Epithelial cell of proximal tubule (primary cell): ENCODE data around the gene CD68. TPM values are rescaled to one million over a fixed set of nuclear protein-coding genes. Genes with fewer than 3 reads are reported as not detected.
"Not testable (repeated sequence)": the region's sequence is repeated elsewhere in the genome, so short reads cannot be mapped to it uniquely, and the experiment has no call there.

Experiments used
- DNase-seq: peaks from one replicate; pipeline ENCODE4 v3.0.0-alpha.2; 2011; ENCODE audit warnings: low read depth
- H3K4me3 ChIP-seq: 2 replicates; pipeline ENCODE4 v1.5.1; 2011; ENCODE audit warnings: low read depth, mild to moderate bottlenecking, low read length
- total RNA-seq: library from RNA; depleted of rRNA; stranded (reverse); fragments of >200 nt; gene quantifications from 2 replicates; pipeline ENCODE4 v1.2.3, GENCODE V29; 2015
- TF ChIP-seq, protein P1 (sequence below): conservative IDR thresholded peaks from 2 replicates; pipeline ENCODE4 v1.5.1; 2012; ENCODE audit warnings: low read depth, mild to moderate bottlenecking, low read length

The CD68 gene
- total RNA-seq, 1 donor from 2014 or later: 16.7 TPM

DNA sequence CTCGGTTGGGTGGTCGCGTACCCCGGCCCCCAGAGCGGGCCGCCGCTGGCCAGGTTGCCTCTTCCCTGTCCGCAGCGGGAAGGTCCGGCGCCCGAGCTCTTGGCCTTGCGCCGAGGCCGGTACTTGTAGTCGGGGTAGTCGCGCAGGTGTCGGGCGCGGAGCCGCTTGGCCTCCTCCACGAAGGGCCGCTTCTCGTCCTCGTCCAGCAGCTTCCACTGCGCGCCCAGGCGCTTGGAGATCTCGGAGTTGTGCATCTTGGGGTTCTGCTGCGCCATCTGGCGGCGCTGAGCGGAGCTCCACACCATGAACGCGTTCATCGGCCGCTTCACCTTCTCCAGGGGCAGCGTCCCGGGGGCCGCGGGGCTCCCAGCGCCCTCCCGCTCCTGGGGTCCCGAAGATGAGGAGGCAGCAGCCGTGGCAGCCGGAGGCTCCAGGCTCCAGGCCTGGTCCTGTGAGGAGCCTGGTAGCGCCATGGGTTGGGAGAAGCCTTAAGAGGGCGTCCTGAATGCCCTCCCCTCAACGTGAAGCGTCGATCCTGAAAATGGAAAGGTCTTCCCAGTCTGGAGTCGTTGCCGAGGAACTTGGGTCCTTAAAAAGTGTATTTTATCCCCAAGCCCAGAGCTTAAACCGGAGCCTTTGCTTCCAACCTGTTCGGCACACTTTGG, 9.9 kb downstream of the CD68 start:
- TF ChIP-seq, protein P1, sequence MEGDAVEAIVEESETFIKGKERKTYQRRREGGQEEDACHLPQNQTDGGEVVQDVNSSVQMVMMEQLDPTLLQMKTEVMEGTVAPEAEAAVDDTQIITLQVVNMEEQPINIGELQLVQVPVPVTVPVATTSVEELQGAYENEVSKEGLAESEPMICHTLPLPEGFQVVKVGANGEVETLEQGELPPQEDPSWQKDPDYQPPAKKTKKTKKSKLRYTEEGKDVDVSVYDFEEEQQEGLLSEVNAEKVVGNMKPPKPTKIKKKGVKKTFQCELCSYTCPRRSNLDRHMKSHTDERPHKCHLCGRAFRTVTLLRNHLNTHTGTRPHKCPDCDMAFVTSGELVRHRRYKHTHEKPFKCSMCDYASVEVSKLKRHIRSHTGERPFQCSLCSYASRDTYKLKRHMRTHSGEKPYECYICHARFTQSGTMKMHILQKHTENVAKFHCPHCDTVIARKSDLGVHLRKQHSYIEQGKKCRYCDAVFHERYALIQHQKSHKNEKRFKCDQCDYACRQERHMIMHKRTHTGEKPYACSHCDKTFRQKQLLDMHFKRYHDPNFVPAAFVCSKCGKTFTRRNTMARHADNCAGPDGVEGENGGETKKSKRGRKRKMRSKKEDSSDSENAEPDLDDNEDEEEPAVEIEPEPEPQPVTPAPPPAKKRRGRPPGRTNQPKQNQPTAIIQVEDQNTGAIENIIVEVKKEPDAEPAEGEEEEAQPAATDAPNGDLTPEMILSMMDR: peak; percentile 73
- H3K4me3 ChIP-seq: peak overlapping the region; percentile 21
- no peak for DNase-seq

DNA sequence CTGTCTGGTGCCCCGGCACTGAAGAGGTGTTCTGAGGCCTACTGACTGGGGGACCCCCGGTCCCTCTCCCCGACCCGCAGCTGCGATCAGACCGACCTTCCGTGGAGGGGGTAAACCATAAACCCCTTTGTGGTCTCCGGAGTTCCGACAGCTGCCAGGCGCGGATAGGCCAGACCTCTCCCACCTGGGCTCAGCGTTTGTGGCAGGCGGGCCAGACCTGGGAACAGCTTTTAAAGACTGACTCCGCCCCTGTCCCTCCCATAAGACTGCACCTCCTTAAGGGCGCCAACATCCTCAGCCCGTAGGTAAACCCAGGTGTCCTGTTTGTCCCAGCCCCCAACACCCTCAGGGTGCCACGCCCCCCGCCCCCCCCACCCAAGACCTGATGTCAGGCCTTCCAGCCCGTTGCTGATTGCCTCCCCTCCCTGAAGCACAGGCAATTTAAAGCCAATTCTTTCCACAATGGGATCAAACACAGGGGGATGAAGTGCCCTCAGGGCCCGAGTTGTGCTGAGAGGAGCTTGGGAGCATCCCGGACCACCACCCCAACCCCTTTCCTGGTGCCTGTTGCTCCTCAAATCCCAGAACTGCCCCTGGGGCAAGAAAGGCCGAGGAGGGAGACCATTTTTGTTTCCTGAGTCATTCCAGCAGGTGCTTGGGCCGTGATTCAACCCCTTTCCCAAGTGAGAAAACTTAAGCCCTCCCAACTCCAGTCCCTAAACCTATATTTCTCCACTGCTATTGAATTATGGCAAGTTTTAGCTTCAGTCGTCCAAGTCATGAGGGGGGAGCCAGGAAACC, 10.7 kb downstream of the CD68 start, which contains the start of gene SOX15:
TSS of gene SOX15 (minus strand) at position 204 of the 801 bp plus-strand sequence. CDS start 418 bp downstream, outside the sequence.
- TF ChIP-seq, protein P1: no peak
- peak within 1 kb of the TSS; percentile 21 for H3K4me3 ChIP-seq
- no peak for DNase-seq

DNA sequence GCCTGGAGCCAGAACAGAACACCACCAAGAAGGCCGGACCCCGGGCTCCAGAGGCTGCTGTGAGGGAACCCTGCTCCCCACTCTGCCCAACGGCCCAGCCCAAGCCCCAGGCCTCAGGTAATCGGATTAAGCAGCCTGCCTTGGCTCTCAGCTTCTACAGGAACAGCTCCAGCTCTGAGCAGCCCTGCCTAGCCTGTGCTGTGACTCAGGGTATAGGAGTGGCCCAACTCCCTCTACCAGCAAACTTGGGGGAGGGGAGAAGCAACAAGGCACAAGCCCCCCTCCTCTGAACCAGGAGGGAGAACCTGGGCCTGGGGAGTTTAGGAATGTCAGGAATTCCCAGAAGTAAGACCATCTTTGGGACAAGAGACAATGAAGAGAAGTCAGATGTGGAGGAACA, 11.3 kb downstream of the CD68 start:
- H3K4me3 ChIP-seq: no peak overlapping the region
- TF ChIP-seq, protein P1: no peak
- DNase-seq: no peak

DNA sequence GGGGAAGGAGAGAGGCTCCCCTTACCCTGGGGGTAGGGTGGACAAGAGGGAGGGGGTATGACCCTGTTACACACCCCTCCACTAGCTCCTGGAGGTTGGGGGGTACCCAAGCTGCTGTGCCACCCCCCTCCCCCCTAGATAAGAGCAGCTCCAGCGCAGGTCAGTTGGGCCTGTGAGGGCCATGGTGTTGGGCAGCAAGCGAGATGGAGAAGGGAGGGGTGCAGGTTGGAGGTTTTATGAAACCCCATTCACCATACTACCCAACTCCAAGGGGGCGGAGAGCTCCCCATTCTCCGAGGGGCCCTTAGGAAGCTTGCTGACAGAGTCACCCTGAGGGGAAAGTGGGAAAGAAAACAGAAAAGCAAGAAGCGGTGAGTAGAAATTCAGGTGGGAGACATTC, 12.2 kb downstream of the CD68 start:
- TF ChIP-seq, protein P1: no peak
- no peak overlapping the region for H3K4me3 ChIP-seq

DNA sequence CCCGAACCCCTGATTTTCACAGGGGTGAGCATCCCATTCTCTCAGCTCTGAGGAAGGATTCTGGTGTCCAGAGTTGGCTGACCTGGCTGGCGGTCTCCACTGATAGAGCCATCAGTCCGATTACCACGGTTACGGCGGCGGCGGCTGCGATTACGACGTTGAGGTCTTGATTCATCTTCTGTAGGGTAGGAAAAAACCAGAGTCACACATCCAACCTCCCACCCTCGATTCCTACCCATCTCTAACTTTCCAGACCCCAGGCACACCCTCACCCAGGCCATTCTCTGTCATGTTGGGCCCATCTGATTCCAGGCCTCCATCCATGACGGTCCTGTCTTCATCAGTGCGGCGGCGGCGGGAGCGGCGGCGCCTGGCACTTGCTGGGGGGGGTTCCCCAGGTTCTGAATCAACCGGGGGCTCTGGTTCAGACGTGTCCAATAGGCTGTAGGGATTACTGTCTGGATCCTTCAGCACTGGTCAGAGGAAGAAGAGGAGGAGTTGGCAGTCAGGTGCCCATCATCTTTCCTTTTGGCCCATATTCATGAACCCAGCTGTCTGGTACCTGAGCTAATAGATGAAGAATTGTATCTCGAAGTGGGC, 13.1 kb downstream of the CD68 start:
- H3K4me3 ChIP-seq: no peak overlapping the region
- no peak for DNase-seq
- TF ChIP-seq, protein P1: no peak

More for the DNA sequence above, 12.2 kb downstream of the CD68 start:
- DNase-seq: no peak

DNA sequence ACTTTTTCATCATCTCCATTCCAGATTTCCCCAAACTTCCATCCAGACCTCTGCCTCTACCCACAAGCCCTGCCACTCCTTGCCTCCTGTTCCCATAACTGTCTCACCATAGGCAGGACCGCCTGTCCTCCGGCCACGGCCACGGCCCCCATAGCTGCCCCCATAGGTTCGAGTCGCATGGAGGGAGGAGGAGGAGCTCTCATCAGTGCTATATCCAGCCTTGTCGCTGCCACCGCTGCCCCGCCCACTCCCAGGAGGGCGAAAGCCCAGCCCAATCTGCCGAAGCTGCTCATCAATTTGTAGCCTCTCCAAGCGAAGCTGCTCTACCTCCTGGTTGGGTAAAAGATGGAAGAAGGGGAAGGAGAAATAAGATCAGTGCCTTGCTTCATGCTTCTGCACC, 13.9 kb downstream of the CD68 start:
- TF ChIP-seq, protein P1: no peak
- no peak overlapping the region for H3K4me3 ChIP-seq
- DNase-seq: no peak

DNA sequence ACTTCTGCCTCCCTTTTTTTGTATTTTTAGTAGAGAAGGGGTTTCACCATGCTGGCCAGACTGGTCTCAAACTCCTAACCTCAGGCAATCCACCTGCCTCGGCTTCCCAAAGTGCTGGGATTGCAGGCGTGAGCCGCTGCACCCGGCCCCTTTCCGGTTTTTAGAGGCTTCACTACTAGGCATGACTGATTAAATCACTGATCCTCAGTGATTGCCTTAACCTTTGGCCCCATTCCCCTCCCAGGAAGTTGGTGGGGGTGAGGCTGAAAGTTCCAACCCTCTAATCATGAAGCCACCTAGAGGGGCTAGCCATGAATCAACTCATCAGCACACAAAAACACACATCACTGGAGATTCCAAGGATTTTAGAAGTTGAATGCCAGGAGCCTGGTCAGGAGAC, 18.1 kb downstream of the CD68 start:
- H3K4me3 ChIP-seq: not testable (repeated sequence)

More for the DNA sequence above, 18.1 kb downstream of the CD68 start:
- not testable (repeated sequence) for DNase-seq
